SK-N-SH treated with all-trans-retinoic acid at 6 μM for 48 hours (cell line): ENCODE data around the gene PARD3.

Source experiments
- ATAC-seq: fragments of 200-7000 bp; cut with Tn5 transposase; 3 replicates; pipeline ENCODE4 v1.9.1; 2020; ENCODE audit warnings: mild to moderate bottlenecking, moderate library complexity
- ARNTL ChIP-seq: fragments of 450-650 bp; formaldehyde crosslinking; IDR thresholded peaks from 2 replicates; pipeline ENCODE4 v1.5.0; 2020; ENCODE audit warnings: low read depth, mild to moderate bottlenecking, moderate library complexity, borderline replicate concordance
- BACH2 ChIP-seq: fragments of 250-450 bp; sonication (Bioruptor Pico); IDR thresholded peaks from 2 replicates; pipeline ENCODE4 v1.9.0; 2021; ENCODE audit warnings: mild to moderate bottlenecking, borderline replicate concordance
- CSDC2 ChIP-seq: fragments of 250-450 bp; sonication (Bioruptor Pico); IDR thresholded peaks from 2 replicates; pipeline ENCODE4 v1.5.0; 2020; ENCODE audit warnings: mild to moderate bottlenecking, moderate library complexity
- CSRNP3 ChIP-seq: fragments of 250-450 bp; sonication (Bioruptor Pico); IDR thresholded peaks from 2 replicates; pipeline ENCODE4 v1.5.1; 2021; ENCODE audit warnings: mild to moderate bottlenecking, moderate library complexity
- ESRRG ChIP-seq: fragments of 250-450 bp; sonication (Bioruptor Pico); IDR thresholded peaks from 2 replicates; pipeline ENCODE4 v1.6.1; 2021; ENCODE audit warnings: mild to moderate bottlenecking
- GLIS3 ChIP-seq: fragments of 250-450 bp; sonication (Bioruptor Pico); IDR thresholded peaks from 2 replicates; pipeline ENCODE4 v1.5.0; 2020; ENCODE audit warnings: mild to moderate bottlenecking, moderate library complexity
- ISL1 ChIP-seq: fragments of 250-450 bp; sonication (Bioruptor Pico); IDR thresholded peaks from 2 replicates; pipeline ENCODE4 v2.1.2; 2022; ENCODE audit warnings: mild to moderate bottlenecking, moderate library complexity
- OSR1 ChIP-seq: fragments of 250-450 bp; sonication (Bioruptor Pico); IDR thresholded peaks from 2 replicates; pipeline ENCODE4 v1.8.0; 2022; ENCODE audit warnings: moderate library complexity, mild to moderate bottlenecking, inconsistent platforms
- POU6F1 ChIP-seq: fragments of 250-450 bp; sonication (Bioruptor Pico); IDR thresholded peaks from 2 replicates; pipeline ENCODE4 v1.8.0; 2021; ENCODE audit warnings: low read depth, mild to moderate bottlenecking, moderate library complexity, borderline replicate concordance
- PPARA ChIP-seq: fragments of 250-450 bp; sonication (Bioruptor Pico); IDR thresholded peaks from 2 replicates; pipeline ENCODE4 v1.5.0; 2020; ENCODE audit warnings: mild to moderate bottlenecking, borderline replicate concordance
- RARB ChIP-seq: fragments of 250-450 bp; sonication (Bioruptor Pico); IDR thresholded peaks from 2 replicates; pipeline ENCODE4 v1.8.0; 2021; ENCODE audit warnings: mild to moderate bottlenecking, moderate library complexity
- SNAI2 ChIP-seq: fragments of 250-450 bp; sonication (Bioruptor Pico); IDR thresholded peaks from 2 replicates; pipeline ENCODE4 v1.5.0; 2020; ENCODE audit warnings: mild to moderate bottlenecking, moderate library complexity
- TCF4 ChIP-seq: fragments of 250-450 bp; sonication (Bioruptor Pico); IDR thresholded peaks from 2 replicates; pipeline ENCODE4 v1.8.0; 2021; ENCODE audit warnings: mild to moderate bottlenecking, moderate library complexity, borderline replicate concordance
- TOX ChIP-seq: fragments of 250-450 bp; sonication (Bioruptor Pico); IDR thresholded peaks from 2 replicates; pipeline ENCODE4 v1.8.0; 2021; ENCODE audit warnings: mild to moderate bottlenecking, moderate library complexity, borderline replicate concordance
- ZC3H10 ChIP-seq: fragments of 250-450 bp; sonication (Bioruptor Pico); IDR thresholded peaks from 2 replicates; pipeline ENCODE4 v1.5.1; 2021; ENCODE audit warnings: mild to moderate bottlenecking, moderate library complexity
- ZFP3 ChIP-seq: fragments of 250-450 bp; sonication (Bioruptor Pico); IDR thresholded peaks from 2 replicates; pipeline ENCODE4 v1.5.0; 2020; ENCODE audit warnings: mild to moderate bottlenecking, moderate library complexity
- ZFP30 ChIP-seq: fragments of 450-650 bp; formaldehyde crosslinking; IDR thresholded peaks from 2 replicates; pipeline ENCODE4 v1.5.0; 2022; ENCODE audit warnings: mild to moderate bottlenecking, moderate library complexity
- TF ChIP-seq, protein P1 (sequence below): fragments of 250-450 bp; sonication (Bioruptor Pico); IDR thresholded peaks from 2 replicates; pipeline ENCODE4 v1.5.1; 2020; ENCODE audit warnings: low read depth, mild to moderate bottlenecking, moderate library complexity
- TF ChIP-seq, protein P2 (sequence below): fragments of 250-450 bp; sonication (Bioruptor Pico); IDR thresholded peaks from 2 replicates; pipeline ENCODE4 v1.5.0; 2020; ENCODE audit warnings: mild to moderate bottlenecking, moderate library complexity

PARD3 gene

DNA sequence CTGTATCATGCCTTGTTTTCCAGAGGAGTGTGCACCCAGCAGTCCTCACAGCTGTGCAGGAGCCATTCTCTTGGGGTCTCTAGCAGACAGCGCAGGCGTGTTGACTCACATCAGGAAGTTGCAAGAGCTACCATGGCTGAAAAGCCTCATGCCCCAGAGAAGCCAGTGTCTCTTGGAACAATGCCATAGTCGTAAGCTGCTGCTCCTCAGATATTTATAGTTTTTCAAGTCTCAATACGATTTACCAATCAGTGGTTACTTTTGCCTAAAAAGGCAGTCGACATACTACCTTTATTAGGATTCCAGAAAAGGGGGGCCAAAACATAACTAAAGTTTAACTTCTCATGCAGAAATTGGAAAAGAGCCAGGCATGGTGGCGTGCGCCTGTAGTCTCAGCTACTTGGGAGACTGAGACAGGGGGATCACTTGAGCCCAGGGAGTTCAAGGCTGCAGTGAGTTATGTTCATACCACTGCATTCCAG is 407.7 kb downstream of the PARD3 start:
- no peak for TF ChIP-seq ESRRG (CRISPR knock-in tag)
- peak; percentile 53 for ATAC-seq

DNA sequence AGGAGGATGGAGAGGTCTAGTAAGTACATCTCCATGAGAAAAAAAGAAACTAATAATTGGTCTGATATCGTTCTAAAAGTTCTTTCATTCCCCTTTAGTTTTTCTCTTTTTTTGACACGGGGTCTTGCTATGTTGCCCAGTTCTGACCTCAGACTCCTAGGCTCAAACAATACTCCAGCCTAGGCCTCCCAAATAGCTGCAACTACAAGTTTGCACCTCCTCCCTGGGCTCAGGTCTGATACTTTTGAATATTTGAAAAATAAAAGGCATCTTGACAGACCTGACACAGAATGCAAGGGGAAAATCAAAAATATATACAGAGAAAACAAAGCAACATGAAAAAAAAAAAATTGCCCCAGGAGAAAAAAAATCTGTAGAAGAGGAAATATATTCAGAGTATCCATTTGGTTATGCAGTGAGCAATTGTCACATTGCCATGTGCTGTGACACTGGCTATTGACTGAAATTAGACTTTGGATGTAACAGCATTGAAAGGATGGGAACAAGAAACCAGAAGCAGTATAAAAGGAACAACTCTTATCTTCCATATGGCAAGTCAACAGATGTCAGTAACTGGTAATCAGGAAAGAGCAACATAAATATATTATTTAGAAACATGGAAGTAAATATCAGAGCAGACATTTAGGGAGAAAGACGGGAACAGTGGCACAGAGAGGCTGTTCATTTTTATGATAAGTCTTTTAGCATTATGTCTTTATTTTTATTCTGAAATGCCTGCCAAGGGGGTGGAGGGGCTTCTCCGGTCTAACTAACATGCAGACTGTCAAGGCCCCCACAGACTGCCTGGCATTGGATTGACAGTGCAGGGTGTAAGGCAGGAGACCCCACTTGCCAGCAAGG is 408.4 kb downstream of the PARD3 start:
- TF ChIP-seq ESRRG (CRISPR knock-in tag) (no peak), CSDC2 (no peak), BACH2 (CRISPR knock-in tag) (no peak), ZFP30 (CRISPR knock-in tag) (no peak), RARB (CRISPR knock-in tag) (no peak), SNAI2 (CRISPR knock-in tag) (no peak), ZC3H10 (CRISPR knock-in tag) (no peak), PPARA (CRISPR knock-in tag) (no peak), TCF4 (CRISPR knock-in tag) (no peak), POU6F1 (CRISPR knock-in tag) (no peak), OSR1 (no peak), ARNTL (CRISPR knock-in tag) (no peak), GLIS3 (CRISPR knock-in tag) (no peak), ISL1 (no peak), CSRNP3 (no peak)
- TF ChIP-seq, protein P1, sequence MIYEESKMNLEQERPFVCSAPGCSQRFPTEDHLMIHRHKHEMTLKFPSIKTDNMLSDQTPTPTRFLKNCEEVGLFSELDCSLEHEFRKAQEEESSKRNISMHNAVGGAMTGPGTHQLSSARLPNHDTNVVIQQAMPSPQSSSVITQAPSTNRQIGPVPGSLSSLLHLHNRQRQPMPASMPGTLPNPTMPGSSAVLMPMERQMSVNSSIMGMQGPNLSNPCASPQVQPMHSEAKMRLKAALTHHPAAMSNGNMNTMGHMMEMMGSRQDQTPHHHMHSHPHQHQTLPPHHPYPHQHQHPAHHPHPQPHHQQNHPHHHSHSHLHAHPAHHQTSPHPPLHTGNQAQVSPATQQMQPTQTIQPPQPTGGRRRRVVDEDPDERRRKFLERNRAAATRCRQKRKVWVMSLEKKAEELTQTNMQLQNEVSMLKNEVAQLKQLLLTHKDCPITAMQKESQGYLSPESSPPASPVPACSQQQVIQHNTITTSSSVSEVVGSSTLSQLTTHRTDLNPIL: no peak
- TF ChIP-seq, protein P2, sequence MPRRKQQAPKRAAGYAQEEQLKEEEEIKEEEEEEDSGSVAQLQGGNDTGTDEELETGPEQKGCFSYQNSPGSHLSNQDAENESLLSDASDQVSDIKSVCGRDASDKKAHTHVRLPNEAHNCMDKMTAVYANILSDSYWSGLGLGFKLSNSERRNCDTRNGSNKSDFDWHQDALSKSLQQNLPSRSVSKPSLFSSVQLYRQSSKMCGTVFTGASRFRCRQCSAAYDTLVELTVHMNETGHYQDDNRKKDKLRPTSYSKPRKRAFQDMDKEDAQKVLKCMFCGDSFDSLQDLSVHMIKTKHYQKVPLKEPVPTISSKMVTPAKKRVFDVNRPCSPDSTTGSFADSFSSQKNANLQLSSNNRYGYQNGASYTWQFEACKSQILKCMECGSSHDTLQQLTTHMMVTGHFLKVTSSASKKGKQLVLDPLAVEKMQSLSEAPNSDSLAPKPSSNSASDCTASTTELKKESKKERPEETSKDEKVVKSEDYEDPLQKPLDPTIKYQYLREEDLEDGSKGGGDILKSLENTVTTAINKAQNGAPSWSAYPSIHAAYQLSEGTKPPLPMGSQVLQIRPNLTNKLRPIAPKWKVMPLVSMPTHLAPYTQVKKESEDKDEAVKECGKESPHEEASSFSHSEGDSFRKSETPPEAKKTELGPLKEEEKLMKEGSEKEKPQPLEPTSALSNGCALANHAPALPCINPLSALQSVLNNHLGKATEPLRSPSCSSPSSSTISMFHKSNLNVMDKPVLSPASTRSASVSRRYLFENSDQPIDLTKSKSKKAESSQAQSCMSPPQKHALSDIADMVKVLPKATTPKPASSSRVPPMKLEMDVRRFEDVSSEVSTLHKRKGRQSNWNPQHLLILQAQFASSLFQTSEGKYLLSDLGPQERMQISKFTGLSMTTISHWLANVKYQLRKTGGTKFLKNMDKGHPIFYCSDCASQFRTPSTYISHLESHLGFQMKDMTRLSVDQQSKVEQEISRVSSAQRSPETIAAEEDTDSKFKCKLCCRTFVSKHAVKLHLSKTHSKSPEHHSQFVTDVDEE (CRISPR knock-in tag): no peak
- ATAC-seq: no peak

- TF ChIP-seq OSR1: no peak
- TF ChIP-seq TOX: no peak
- TF ChIP-seq ISL1: peak; percentile 79
- TF ChIP-seq ZFP3: no peak
- no peak for TF ChIP-seq ESRRG (CRISPR knock-in tag)
- no peak for TF ChIP-seq PPARA (CRISPR knock-in tag)
- TF ChIP-seq, protein P1: 0 out of 2 replicates have a peak, but pooled peaks have one; percentile 19
- TF ChIP-seq RARB (CRISPR knock-in tag): no peak
- no peak for TF ChIP-seq BACH2 (CRISPR knock-in tag)
- TF ChIP-seq ZC3H10 (CRISPR knock-in tag): no peak
- peak; percentile 61 for ATAC-seq
Observed at GRCh38 chr10:34405611-34406462, 409.3 kb downstream of the PARD3 start.
